Common myeloid progenitor, CD34-positive (primary cell): ENCODE data around the gene EIF3K.

Experiments used
- CTCF ChIA-PET: fragments of 350-600 bp; sonication (Branson Sonifier 250); formaldehyde crosslinking; loops from one replicate; lab custom pipeline; 2021; ENCODE audit warnings: antibody characterized with exemption; lab: Charles Lee
- POLR2A ChIA-PET: fragments of 350-600 bp; sonication (Branson Sonifier 250); formaldehyde crosslinking; loops from one replicate; lab custom pipeline; 2021; ENCODE audit warnings: antibody characterized with exemption; lab: Charles Lee
- DNase-seq, 3 donors: peaks; one replicate each; pipeline versions ENCODE4 v3.0.0 to v3.0.0-alpha.2; 2013
- H3K27ac ChIP-seq, 2 experiments: 1 replicate in 1 of 2; 2 replicates in 1 of 2; pipeline ENCODE4 v1.7.0; 2013; ENCODE audit warnings: inconsistent platforms in 2 of 2, low read length in 2 of 2, mild to moderate bottlenecking in 2 of 2, low read depth in 1 of 2, moderate library complexity in 1 of 2; ENCODE audit not compliant: severe bottlenecking in 2 of 2, insufficient read depth in 1 of 2, poor library complexity in 1 of 2
- H3K27me3 ChIP-seq, 5 experiments: replicated peaks in 2 of 5; 1 replicate in 3 of 5; 2 replicates in 2 of 5; pipeline versions ENCODE4 v1.6.1 to v1.7.0; 2013; ENCODE audit warnings: low read length in 4 of 5, mild to moderate bottlenecking in 2 of 5, moderate library complexity in 2 of 5, inconsistent platforms in 1 of 5; ENCODE audit not compliant: insufficient read depth in 5 of 5, control insufficient read depth in 4 of 5
- H3K36me3 ChIP-seq, 4 experiments: 1 replicate in 2 of 4; 2 replicates in 2 of 4; pipeline versions ENCODE4 v1.6.1 to v1.7.0; 2013; ENCODE audit warnings: low read length in 3 of 4, control low read depth in 1 of 4, mild to moderate bottlenecking in 1 of 4; ENCODE audit not compliant: control insufficient read depth in 4 of 4, insufficient read depth in 4 of 4
- H3K4me1 ChIP-seq, 4 experiments: 1 replicate in 3 of 4; 2 replicates in 1 of 4; pipeline versions ENCODE4 v1.6.1 to v1.7.1; 2013; ENCODE audit warnings: low read length in 3 of 4, mild to moderate bottlenecking in 3 of 4, control low read depth in 1 of 4, inconsistent platforms in 1 of 4, moderate library complexity in 1 of 4; ENCODE audit not compliant: control insufficient read depth in 4 of 4, insufficient read depth in 4 of 4; ENCODE audit errors: control extremely low read depth in 1 of 4
- H3K4me3 ChIP-seq, 7 experiments: 1 replicate in 4 of 7; 2 replicates in 3 of 7; pipeline versions ENCODE4 v1.5.1 to v1.7.0; 2013; ENCODE audit warnings: mild to moderate bottlenecking in 7 of 7, low read length in 6 of 7, moderate library complexity in 6 of 7, inconsistent platforms in 2 of 7, low read depth in 2 of 7, control low read depth in 1 of 7; ENCODE audit not compliant: insufficient read depth in 4 of 7, control insufficient read depth in 1 of 7; ENCODE audit errors: extremely low read depth in 1 of 7
- H3K9me3 ChIP-seq, 5 experiments: 1 replicate in 4 of 5; 2 replicates in 1 of 5; pipeline versions ENCODE4 v1.6.1 to v1.7.1; 2013; ENCODE audit warnings: low read length in 4 of 5, mild to moderate bottlenecking in 2 of 5, inconsistent platforms in 1 of 5, low read depth in 1 of 5, moderate library complexity in 1 of 5; ENCODE audit not compliant: control insufficient read depth in 4 of 5, insufficient read depth in 2 of 5; ENCODE audit errors: control extremely low read depth in 1 of 5
- WGBS: methylation state at CpG from one replicate; pipeline ENCODE4 v1.1.5; 2013; ENCODE audit not compliant: insufficient coverage; 5-methylcytosine and 5-hydroxymethylcytosine counted together

EIF3K gene

GRCh38 chr19:38684078-38684861 is 65.3 kb downstream of the EIF3K start:
- peak in 2 of 3 donors; percentile 40 to 52 for DNase-seq

DNA sequence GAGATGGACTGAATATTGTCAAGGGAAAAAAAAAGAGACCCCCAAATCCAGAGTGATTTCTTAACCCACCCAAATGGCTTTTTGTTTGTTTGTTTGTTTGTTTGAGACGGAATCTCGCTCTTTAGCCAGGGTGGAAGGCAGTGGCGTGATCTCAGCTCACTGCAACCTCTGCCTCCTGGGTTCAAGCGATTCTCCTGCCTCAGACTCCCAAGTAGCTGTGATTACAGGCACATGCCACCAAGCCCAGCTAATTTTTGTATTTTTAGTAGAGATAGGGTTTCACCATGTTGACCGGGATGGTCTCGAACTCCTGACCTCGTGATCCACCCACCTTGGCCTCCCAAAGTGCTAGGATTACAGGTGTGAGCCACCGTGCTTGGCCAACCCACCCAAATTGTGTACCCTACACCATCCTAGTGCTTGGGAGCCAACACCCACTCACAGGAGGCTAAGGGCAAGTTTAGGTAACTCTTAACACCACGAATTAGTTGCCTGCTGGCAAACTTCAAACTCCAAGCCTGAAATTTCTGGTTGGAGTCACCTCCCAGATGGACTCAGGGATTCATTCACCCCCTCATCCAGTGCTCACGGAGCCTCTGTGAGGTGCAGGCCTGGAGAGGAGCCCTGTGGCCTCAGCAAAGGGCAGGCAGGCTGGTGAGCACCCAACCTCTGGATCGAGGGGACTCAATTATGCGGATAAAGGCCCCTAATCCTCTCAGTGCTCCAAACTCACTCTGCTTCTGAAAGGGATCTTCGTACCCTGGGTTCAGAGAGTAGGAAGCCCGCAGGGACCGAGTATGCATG is 66.1 kb downstream of the EIF3K start:
- POLR2A ChIA-PET = no interaction called here
- Histone ChIP-seq H3K36me3 (peaks cover 0 to 16% (median under 1%) of the 10 kb centered on the region in 4 experiments), H3K27ac (peak overlapping the region; percentile 18 to 87), H3K4me3 (peak overlapping the region in 1 of 7 experiments; percentile 26), H3K4me1 (peaks cover 11 to 96% (median 81%) of the 10 kb centered on the region in 4 experiments), H3K27me3 (no peaks in the 10 kb centered on the region), H3K9me3 (no peaks in the 10 kb centered on the region)
- 96% methylated on average over 9 of the region's 15 CpGs for WGBS
- no peak for DNase-seq
- CTCF ChIA-PET = interaction anchor here (0.6 to 3.4 kb wide), 8 partner anchors 10 to 73 kb away, joined by 3 to 22 read pairs (median 7); no protein-coding TSS in a partner anchor

More at GRCh38 chr19:38684078-38684861, 65.3 kb downstream of the EIF3K start:
- Histone ChIP-seq H3K4me1 (peaks cover 11 to 98% (median 86%) of the 10 kb centered on the region in 4 experiments), H3K27me3 (no peaks in the 10 kb centered on the region), H3K27ac (peak overlapping the region; percentile 25 to 87), H3K36me3 (peaks cover 0 to 23% (median 0%) of the 10 kb centered on the region in 4 experiments), H3K4me3 (no peak overlapping the region), H3K9me3 (no peaks in the 10 kb centered on the region)
- ChIA-PET CTCF (interaction anchor here (0.8 to 3.4 kb wide), 6 partner anchors 9 to 46 kb away, joined by 3 to 22 read pairs (median 6); no protein-coding TSS in a partner anchor), POLR2A (interaction anchor here (0.8 to 1.6 kb wide), 2 partner anchors 9 to 46 kb away, joined by 3 to 5 read pairs; no protein-coding TSS in a partner anchor)
- 89% methylated on average over 4 of the region's 7 CpGs for WGBS

- POLR2A ChIA-PET = interaction anchor here (0.6 to 1.2 kb wide), 3 partner anchors 19 to 37 kb away, joined by 3 to 4 read pairs (median 4); no protein-coding TSS in a partner anchor
- Histone ChIP-seq H3K4me1 (peaks cover 11 to 97% (median 75%) of the 10 kb centered on the region in 4 experiments), H3K36me3 (peaks cover 0 to 19% (median 1%) of the 10 kb centered on the region in 4 experiments), H3K4me3 (peak overlapping the region in 1 of 7 experiments; percentile 25), H3K27me3 (no peaks in the 10 kb centered on the region), H3K27ac (peak overlapping the region; percentile 18 to 87), H3K9me3 (no peaks in the 10 kb centered on the region)
- CTCF ChIA-PET = interaction anchor here (0.6 to 3.4 kb wide), 15 partner anchors 8 to 72 kb away, joined by 3 to 22 read pairs (median 4); no protein-coding TSS in a partner anchor
- 48% methylated on average over 10 of the region's 10 CpGs for WGBS
- DNase-seq = peak; percentile 54 to 75 (median 70)
These were observed 66.9 kb downstream of the EIF3K start for GRCh38 chr19:38685666-38686529.

GRCh38 chr19:38686530-38686888 is 67.5 kb downstream of the EIF3K start:
- Histone ChIP-seq H3K4me3 (peak overlapping the region in 1 of 7 experiments; percentile 25), H3K27ac (peak overlapping the region; percentile 16 to 87), H3K4me1 (peaks cover 11 to 96% (median 70%) of the 10 kb centered on the region in 4 experiments), H3K36me3 (peaks cover 0 to 16% (median 1%) of the 10 kb centered on the region in 4 experiments), H3K9me3 (no peaks in the 10 kb centered on the region), H3K27me3 (no peaks in the 10 kb centered on the region)
- ChIA-PET POLR2A (interaction anchor here (0.6 to 1.2 kb wide), 3 partner anchors 20 to 37 kb away, joined by 3 to 4 read pairs (median 4); no protein-coding TSS in a partner anchor), CTCF (interaction anchor here (0.8 to 3.4 kb wide), 15 partner anchors 8 to 51 kb away, joined by 3 to 22 read pairs (median 4); no protein-coding TSS in a partner anchor)
- peak; percentile 68 to 71 (median 70) for DNase-seq
- WGBS = 0% methylated on average over 1 of the region's 5 CpGs
